Measurements from ENCODE around the gene SH2B3.

The SH2B3 gene

DNA sequence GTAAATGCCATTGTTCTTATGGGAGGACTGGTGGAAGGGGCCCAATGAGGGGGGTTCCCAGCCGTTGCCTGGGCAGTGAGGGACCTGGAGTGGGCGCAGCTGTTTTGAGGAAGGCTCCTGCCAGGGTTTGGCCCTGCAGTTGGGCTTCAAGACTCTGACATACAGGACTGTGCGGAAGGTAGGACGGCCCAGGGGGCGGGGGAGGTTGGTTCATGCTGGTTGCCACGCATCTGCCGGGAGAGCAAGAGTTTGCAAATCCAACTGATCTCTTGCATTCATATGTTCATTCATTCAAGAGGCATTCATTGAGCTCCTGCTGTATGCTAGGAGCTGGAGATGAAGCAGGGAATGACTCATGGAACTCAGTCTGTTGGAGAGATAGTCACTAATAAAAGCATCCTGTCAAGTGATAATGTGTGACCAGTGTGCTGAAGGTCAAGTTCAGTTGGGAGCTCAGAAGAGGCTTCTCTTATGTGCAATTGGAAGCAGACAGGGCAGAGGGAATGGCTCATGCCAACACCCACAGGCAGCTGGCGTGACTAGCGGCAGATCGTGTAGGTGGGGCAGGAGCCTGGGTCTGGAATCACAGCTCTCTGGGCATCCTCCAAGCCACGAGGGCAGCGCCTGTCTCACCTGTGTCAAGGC, 7.8 kb downstream of the SH2B3 start:
- TF ChIP-seq, protein P1, sequence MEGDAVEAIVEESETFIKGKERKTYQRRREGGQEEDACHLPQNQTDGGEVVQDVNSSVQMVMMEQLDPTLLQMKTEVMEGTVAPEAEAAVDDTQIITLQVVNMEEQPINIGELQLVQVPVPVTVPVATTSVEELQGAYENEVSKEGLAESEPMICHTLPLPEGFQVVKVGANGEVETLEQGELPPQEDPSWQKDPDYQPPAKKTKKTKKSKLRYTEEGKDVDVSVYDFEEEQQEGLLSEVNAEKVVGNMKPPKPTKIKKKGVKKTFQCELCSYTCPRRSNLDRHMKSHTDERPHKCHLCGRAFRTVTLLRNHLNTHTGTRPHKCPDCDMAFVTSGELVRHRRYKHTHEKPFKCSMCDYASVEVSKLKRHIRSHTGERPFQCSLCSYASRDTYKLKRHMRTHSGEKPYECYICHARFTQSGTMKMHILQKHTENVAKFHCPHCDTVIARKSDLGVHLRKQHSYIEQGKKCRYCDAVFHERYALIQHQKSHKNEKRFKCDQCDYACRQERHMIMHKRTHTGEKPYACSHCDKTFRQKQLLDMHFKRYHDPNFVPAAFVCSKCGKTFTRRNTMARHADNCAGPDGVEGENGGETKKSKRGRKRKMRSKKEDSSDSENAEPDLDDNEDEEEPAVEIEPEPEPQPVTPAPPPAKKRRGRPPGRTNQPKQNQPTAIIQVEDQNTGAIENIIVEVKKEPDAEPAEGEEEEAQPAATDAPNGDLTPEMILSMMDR (IDR thresholded peaks at IDR 0.05; ENCODE audit: control insufficient read depth, insufficient read depth, low read depth, low read length, missing control alignments): no peak
- no peak overlapping the region for H3K4me3 ChIP-seq (ENCODE audit: control insufficient read depth, low read depth, low read length)
- DNase-seq (ENCODE audit: low read depth): peak; percentile 57

DNA sequence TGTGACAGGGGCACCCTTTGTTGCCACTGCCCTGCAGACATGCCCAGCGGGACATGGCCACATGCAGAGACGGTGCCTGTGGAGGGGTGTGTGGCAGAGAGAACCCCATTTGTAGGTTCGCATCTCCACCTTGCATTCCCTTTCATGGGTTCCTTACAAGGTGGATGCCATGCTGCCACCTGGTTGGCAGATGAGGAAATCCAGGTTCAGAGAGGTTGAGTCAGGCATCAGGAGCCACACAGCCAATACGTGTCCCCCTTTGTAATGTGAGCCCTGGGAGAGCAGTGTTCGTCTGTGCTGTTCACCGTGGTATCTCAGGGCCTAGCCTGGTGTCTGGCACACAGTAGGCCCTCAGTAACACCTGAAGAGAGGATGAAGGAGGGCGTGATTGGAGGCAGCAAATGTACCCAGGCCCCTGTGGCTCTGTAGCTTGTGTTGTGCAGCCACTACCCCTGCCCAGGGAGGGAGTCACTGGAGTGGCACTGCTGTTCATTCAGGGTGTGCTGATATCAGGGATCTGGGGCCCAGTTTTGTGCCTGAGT, 9.1 kb downstream of the SH2B3 start:
- DNase-seq (ENCODE audit: low read depth): no peak
- TF ChIP-seq, protein P1 (IDR thresholded peaks at IDR 0.05; ENCODE audit: control insufficient read depth, insufficient read depth, low read depth, low read length, missing control alignments): no peak
- H3K4me3 ChIP-seq (ENCODE audit: control insufficient read depth, low read depth, low read length): no peak overlapping the region

DNA sequence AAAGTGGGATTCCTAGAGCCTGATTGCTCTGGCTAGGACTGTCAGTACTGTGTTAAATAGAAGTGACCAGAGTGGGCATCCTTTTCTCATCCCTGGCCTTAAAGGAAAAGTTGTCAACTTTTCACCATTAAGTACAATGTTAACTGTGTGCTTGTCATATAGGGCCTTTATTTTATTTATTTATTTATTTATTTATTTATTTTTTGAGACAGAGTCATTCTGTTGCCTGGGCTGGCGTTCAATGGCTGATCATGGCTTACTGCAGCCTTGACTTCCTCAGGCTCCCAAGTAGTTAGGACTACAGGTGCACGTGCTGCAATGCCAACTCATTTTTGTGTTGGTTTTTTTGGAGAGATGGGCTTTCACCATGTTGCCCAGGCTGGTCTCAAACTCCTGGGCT, 11.6 kb downstream of the SH2B3 start:
- DNase-seq (ENCODE audit: low read depth): no peak
- H3K4me3 ChIP-seq (ENCODE audit: control insufficient read depth, low read depth, low read length): no peak overlapping the region
- TF ChIP-seq, protein P1 (IDR thresholded peaks at IDR 0.05; ENCODE audit: control insufficient read depth, insufficient read depth, low read depth, low read length, missing control alignments): no peak

DNA sequence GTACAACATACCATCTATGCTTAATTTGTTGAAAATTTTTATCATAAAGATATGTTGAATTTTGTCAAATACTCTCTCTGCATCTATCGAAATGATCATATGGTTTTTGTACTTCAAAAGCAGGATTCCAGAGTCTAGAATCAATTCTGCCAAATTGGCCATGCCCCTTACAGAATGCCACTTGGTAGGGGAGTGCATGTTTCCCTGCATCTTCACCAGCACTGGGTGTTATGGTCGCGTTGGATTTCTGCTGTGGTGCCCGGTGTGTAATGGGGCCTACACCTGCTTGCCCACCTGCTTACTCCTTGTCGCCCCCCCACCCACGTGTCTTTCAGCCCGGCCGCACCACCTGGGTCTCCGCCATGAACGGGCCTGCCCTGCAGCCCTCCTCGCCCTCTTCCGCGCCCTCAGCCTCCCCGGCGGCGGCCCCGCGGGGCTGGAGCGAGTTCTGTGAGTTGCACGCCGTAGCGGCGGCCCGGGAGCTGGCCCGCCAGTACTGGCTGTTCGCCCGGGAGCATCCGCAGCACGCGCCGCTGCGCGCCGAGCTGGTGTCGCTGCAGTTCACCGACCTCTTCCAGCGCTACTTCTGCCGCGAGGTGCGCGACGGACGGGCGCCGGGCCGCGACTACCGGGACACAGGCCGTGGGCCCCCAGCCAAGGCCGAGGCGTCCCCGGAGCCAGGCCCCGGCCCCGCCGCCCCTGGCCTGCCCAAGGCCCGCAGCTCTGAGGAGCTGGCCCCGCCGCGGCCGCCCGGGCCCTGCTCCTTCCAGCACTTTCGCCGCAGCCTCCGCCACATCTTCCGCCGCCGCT, 12.3 kb downstream of the SH2B3 start:
- H3K4me3 ChIP-seq (ENCODE audit: control insufficient read depth, low read depth, low read length): no peak overlapping the region
- no peak for DNase-seq (ENCODE audit: low read depth)
- TF ChIP-seq, protein P1 (IDR thresholded peaks at IDR 0.05; ENCODE audit: control insufficient read depth, insufficient read depth, low read depth, low read length, missing control alignments): no peak

DNA sequence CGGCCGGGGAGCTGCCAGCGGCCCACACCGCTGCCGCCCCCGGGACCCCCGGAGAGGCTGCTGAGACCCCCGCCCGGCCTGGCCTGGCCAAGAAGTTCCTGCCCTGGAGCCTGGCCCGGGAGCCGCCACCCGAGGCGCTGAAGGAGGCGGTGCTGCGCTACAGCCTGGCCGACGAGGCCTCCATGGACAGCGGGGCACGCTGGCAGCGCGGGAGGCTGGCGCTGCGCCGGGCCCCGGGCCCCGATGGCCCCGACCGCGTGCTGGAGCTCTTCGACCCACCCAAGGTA, 12.8 kb downstream of the SH2B3 start:
- no peak overlapping the region for H3K4me3 ChIP-seq (ENCODE audit: control insufficient read depth, low read depth, low read length)
- TF ChIP-seq, protein P1 (IDR thresholded peaks at IDR 0.05; ENCODE audit: control insufficient read depth, insufficient read depth, low read depth, low read length, missing control alignments): no peak
- no peak for DNase-seq (ENCODE audit: low read depth)

DNA sequence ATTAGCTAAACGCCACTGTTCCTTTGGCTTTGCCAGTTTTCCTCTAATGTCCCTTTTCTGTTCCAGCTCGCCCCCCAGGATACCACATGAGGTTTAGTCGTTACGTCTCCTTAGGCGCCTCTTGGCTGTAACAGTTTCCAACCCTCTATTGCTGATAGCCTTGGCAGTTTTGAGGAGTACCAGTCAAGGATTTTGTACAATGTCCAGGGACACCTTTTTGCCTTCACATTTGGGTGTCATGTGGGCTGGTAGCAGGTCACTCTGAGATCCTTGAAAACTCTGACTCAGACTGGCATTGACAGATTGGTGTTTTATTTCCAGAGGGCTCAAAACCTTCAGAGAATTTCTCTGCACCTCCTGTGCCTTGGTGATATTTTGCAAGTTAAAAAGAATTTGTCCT, 14.1 kb downstream of the SH2B3 start:
- H3K4me3 ChIP-seq (ENCODE audit: control insufficient read depth, low read depth, low read length): no peak overlapping the region
- DNase-seq (ENCODE audit: low read depth): no peak
- TF ChIP-seq, protein P1 (IDR thresholded peaks at IDR 0.05; ENCODE audit: control insufficient read depth, insufficient read depth, low read depth, low read length, missing control alignments): no peak

All from AG09309 (cell line).